ENCODE results near the gene GSDME.
"Not testable (repeated sequence)": the region's sequence is repeated elsewhere in the genome, so short reads cannot be mapped to it uniquely, and the experiment has no call there.

GSDME gene

DNA sequence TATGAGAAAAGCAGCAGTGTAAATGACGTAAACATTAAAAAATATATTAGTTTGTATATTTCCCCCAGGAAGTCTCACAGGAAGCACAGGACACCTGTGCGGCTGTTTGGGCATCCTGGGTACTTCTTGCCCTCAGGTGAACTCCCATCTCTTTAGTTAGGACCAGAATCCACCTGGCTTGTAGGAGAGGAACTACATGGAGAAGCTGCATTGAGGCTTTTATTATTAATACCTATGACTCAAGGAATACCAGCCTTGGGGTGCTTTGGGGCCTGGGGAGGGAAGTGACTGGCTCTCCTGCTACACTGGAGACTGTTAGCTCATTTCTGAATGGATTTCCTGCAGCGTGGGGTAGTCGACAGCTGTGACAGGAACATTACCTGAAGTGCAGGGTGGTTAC, 40.0 kb upstream of the GSDME start:
- TF ChIP-seq, protein P1, sequence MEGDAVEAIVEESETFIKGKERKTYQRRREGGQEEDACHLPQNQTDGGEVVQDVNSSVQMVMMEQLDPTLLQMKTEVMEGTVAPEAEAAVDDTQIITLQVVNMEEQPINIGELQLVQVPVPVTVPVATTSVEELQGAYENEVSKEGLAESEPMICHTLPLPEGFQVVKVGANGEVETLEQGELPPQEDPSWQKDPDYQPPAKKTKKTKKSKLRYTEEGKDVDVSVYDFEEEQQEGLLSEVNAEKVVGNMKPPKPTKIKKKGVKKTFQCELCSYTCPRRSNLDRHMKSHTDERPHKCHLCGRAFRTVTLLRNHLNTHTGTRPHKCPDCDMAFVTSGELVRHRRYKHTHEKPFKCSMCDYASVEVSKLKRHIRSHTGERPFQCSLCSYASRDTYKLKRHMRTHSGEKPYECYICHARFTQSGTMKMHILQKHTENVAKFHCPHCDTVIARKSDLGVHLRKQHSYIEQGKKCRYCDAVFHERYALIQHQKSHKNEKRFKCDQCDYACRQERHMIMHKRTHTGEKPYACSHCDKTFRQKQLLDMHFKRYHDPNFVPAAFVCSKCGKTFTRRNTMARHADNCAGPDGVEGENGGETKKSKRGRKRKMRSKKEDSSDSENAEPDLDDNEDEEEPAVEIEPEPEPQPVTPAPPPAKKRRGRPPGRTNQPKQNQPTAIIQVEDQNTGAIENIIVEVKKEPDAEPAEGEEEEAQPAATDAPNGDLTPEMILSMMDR (conservative IDR thresholded peaks at IDR 0.05; ENCODE audit: low read depth, low read length): no peak
- DNase-seq (ENCODE audit: low read depth): no peak

DNA sequence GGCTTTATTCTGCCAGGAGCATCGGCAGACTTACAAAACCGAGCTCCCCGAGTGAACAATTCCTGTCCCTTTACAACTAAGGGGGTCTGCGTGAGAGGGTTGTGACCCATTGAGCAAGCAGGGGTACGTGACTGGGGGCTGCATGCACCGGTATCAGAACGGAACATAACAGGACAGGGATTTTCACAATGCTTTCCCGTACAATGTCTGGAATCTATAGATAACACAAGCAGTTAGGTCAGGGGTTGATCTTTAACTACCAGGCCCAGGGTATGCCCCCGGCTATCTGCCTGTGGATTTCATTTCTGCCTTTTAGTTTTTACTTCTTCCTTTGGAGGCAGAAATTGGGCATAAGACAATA, 38.1 kb upstream of the GSDME start:
- DNase-seq (ENCODE audit: low read depth): no peak
- H3K4me3 ChIP-seq (ENCODE audit: low read length): no peak overlapping the region
- TF ChIP-seq, protein P1 (conservative IDR thresholded peaks at IDR 0.05; ENCODE audit: low read depth, low read length): no peak

More for the DNA sequence above, 40.0 kb upstream of the GSDME start:
- H3K4me3 ChIP-seq (ENCODE audit: low read length): no peak overlapping the region

DNA sequence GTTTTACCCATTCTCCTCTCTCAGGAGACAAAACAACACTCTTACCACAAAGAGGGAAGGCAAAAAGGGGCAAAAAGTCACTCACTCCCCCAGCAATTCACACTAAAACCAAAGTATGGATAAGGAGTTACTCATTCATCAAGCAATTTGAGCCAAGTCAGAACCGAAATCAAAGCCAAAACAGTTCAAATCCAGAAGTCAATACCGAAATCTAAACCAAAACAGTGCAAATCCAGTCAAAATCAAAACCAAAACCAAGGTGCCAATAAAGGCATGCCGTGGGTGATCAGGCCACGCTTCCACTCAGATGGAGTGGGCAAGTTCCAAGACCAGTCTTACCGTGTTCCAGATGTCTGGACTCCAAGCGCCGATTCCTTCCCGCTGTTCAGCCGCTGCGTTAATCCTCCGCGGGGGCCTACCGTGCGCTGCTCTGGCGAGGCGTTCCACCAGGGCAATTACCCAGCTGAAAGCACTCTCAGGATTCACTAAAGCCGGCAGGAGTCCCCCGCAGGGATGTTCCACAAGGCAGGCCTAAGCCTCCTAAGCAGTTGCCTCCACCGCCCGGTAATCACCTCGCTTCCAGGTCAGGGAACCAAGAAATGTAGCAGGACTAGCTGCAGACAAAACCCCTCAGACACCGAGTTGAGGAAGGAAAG, 37.6 kb upstream of the GSDME start:
- DNase-seq (ENCODE audit: low read depth); H3K4me3 ChIP-seq (ENCODE audit: low read length): not testable (repeated sequence)

DNA sequence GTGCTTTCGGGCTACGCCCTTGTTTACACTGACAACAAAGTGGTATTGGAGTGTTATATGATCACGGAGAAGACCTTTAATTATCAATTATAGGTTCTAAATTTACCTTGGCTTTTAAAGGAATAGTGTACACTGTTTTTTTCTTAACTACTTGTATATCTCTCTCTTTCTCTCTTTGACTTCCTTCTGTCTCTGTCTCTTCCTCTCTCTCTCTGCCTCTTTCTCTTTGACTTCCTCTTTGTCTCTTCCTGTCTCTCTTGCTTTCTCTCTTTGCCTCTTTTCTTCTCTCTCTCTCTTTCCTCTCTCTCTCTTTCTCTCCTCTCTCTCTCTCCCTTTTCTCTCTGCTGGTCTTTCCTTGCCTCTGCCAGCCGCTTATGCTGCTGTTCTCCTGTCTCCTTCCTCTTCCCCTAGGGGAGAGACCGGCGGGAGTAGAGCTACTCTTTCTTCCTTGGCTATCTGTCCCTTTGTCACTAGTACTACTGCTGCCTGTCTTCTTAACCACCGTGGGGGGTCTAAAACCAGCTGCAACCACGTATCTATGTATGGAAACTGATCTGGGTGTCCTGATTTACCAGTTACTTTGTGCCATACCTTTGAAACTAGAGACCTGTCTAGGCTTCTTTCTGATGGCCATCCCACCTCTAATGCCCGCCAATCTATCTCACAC, 36.9 kb upstream of the GSDME start:
- no peak overlapping the region for H3K4me3 ChIP-seq (ENCODE audit: low read length)
- TF ChIP-seq, protein P1 (conservative IDR thresholded peaks at IDR 0.05; ENCODE audit: low read depth, low read length): no peak
- DNase-seq (ENCODE audit: low read depth): no peak

DNA sequence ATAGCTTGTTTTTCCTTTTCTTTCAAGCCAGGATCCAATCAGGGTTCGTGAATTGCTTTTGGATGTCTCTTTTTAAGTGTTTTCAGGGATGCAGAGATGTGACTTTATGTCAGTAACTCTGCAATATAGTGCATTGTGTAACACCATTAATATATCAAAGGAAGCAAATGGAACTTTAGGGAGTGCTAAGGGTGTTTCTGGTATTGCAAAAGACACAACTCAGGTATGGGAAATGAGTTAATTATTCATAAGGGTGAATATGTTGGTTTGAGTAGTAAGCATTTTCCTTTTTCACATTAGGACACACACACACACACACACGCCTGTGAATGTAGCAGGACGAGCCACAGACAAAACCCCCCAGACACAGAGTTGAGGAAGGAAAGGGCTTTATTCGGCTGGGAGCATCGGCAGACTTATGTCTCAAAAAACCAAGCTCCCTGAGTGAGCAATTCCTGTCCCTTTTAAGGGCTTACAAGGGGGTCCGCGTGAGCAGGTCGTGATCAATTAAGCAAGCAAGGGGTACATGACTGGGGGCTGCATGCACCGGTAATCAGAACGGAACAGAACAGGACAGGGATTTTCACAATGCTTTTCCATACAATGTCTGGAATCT, 31.8 kb upstream of the GSDME start:
- TF ChIP-seq, protein P1 (conservative IDR thresholded peaks at IDR 0.05; ENCODE audit: low read depth, low read length): no peak
- H3K4me3 ChIP-seq (ENCODE audit: low read length): no peak overlapping the region
- no peak for DNase-seq (ENCODE audit: low read depth)

DNA sequence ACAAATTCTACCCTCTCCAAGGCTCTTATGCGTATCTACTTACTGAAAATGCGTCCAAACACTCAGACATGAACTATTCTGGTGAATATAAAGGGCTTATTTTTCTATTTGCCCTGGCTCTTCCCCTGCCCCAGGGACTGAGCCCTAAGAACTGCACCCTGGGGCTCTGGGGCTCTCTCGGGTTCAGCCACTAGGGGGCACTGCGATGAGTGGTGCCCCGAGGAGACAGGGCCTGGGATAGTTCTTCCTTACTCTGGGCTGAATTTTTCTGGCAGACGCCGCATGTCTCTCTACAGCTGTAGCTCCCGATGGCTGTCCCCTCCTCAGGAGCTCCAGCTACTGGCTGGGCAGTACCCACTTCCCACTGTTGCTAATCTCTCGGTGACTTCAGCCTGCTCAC, 30.8 kb upstream of the GSDME start:
- no peak overlapping the region for H3K4me3 ChIP-seq (ENCODE audit: low read length)
- TF ChIP-seq, protein P1 (conservative IDR thresholded peaks at IDR 0.05; ENCODE audit: low read depth, low read length): peak; percentile 50
- DNase-seq (ENCODE audit: low read depth): no peak

DNA sequence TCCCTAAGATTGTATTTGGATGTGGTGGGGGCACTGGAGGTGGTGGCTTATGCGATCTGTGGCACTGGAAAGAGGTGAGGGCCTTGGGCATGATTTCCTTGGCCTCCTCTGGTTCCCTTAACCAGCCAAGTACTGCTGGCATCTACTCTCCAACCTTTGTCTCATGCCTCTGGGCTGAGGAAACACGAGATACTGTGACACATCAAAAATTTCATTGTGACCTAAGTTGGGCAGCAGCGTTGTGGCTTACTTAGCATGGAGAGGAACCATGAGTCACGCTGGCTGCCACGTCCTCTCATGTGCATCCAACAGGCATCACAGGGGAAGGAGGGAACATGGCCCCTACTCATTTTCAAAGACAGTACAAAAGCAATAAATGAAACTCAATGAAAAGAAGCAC, 29.7 kb upstream of the GSDME start:
- DNase-seq (ENCODE audit: low read depth): peak; percentile 86
- TF ChIP-seq, protein P1 (conservative IDR thresholded peaks at IDR 0.05; ENCODE audit: low read depth, low read length): no peak
- no peak overlapping the region for H3K4me3 ChIP-seq (ENCODE audit: low read length)

All from retinal pigment epithelial cell (primary cell).